SK-MEL-5 (cell line): ENCODE data around the gene PLSCR1. TPM values are rescaled to one million over a fixed set of nuclear protein-coding genes. Genes with fewer than 3 reads are reported as not detected.

Experiments used
- DNase-seq: peaks from one replicate; pipeline ENCODE4 v3.0.0-alpha.2; 2016; ENCODE audit warnings: low read depth, low spot score
- in situ Hi-C: cut with HindIII; loops from 2 replicates; pipeline ENCODE4 v1.10.0; 2016; ENCODE audit warnings: low sequenced_read_pairs, high pct_unique_total_duplicates, low pct_unique_long_range_greater_than_20kb
- total RNA-seq: library from RNA; depleted of rRNA; stranded (reverse); fragments of >200 nt; shearing (Covaris generic); gene quantifications from 2 replicates; pipeline ENCODE4 v1.2.3, GENCODE V29; 2014

The PLSCR1 gene
- total RNA-seq, 1 experiment from 2014 or later = 367 TPM

- in situ Hi-C loops = no loop called here
- DNase-seq = peak; percentile 63
Measured at GRCh38 chr3:146555311-146555710, 10.9 kb upstream of the PLSCR1 start.

GRCh38 chr3:146554151-146554760, 9.8 kb upstream of the PLSCR1 start:
- DNase-seq = peak; percentile 32
- in situ Hi-C loops = no loop called here

DNA sequence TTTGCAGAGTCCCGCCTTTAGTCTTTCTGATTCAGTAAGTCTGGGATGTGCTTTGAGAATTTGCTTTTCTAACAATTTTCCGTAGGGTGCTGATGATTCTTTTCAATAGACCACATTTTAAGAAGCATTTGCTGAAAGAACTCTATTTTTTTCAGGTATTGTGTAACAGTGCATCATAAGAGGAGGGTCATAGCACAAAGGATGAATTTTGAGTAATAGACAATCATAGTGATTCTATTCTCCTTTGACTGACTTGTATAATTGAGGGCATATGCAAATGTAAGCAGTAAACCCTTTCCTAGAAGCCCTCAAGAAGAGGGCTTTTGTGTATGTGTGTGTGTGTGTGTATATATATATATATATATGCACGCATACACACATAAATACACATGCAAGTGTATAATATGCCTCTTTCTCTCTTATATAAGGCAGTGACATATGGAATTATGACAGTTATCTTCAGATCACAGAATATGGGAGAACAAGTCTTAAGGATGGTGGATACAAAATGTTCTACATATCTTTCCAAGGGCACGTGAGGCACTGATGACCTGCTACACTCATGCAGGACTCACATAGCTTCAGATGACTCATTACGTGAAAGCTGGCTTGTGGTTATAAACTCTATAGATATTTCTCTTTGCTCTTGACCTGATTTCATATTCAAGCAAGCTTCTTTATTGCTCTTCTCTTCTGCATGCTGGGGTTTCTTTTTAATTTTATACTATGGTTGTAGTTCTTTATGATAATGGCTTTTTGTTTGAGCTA, 6.5 kb upstream of the PLSCR1 start:
- in situ Hi-C loops = no loop called here
- peak; percentile 97 for DNase-seq

DNA sequence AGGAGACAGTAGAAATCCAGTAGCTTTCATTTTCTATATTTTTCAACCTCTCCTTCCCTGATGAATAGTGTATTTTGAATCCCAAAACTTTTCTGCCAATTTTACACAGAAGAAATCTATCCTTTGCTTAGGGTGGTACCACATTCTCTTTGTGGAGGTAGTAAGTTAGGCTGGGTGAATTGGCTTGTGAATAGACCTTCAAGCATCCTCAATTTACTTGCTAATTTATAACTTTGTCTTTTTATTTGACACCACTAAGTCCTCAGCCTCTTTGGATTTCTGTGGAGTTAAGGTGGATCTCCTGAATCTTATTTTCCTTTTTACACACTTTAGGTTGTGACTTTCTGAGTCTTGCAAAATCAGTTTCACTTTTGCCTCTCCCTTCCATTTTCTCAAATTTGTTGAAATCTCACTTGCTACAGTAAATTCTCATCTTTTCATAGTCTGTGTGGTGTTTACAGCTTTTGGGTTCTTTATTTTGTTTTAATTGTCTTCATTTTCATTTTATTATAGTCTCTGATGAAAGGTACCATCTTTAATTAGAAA, 5.7 kb upstream of the PLSCR1 start:
- peak; percentile 25 for DNase-seq
- in situ Hi-C loops = no loop called here

- in situ Hi-C loops = no loop called here
- DNase-seq = no peak
Measured at GRCh38 chr3:146547235-146547835, 2.9 kb upstream of the PLSCR1 start.

GRCh38 chr3:146546366-146546965, 2.1 kb upstream of the PLSCR1 start:
- no peak for DNase-seq
- in situ Hi-C loops = no loop called here

DNA sequence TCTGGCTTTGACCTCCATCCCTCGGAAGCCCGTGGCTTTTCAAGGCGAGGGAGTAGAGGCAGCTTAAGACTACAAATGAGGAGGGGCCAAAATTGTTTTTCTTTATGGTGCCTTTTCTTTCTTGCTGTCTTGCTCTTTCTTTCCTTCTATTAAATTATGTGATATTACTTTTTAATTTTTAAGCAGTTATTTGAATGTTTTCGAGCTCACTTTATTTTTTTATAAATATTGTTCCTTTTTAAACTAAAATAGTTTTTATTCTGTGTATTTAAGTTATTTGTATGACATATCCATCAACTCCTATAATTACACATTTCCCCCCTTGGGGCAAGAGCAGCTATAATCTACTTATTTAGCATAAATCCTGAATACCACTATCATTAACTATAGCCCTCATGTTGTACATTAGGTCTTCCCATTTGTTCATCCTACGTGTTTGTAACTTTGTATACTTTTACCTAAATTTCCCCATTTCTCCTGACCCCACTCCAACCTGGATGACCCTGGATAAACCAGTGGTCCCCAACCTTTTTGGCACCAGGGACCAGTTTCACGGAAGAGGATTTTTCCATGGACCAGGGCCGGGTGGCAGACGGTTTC, 622 bp upstream of the PLSCR1 start:
- DNase-seq = no peak
- in situ Hi-C loops = no loop called here

DNA sequence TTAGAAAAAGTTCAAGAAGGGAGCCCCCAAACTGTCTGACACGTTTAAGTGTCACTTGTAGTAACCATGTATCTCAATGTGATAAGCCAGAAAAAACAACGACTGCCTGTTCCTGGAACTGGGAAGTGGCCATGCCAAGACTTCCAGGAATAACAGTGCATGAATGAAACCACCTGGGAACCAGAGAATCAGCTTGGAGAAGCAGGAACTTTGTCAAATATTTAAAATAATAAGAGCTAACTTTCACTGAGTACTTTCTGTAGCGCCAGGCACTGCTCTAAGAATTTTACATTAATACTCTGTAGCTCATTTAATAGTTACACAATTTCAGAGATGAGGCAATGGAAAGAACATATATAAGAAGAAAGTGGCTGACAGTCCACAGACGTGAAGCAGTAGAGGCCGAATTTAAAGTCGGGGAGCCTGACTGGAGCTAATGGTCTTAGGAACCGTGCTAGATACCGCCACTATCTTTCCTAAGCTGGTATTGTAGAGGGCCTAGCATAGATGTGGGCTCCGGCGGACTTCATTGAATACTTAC, 876 bp downstream of the PLSCR1 start:
- peak; percentile 26 for DNase-seq
- in situ Hi-C loops = no loop called here

DNA sequence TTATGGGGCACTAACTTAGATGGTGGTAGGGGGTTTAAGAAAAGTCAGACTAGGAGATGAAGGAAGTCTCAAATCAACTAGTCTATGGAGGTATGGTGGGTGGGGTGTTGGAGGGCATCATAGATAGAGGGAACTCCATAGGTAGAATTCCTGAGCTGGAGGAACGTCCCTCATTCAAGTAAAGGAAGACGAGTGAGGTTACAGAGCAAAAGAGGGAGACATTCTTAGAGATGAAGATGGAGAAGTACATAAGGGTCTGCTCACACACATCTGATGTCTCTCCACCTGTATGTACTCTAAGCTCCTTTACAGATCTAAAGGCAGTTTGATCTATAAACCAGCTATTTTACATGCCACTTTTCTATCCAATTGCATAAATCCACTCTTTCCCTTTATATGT, 1.4 kb downstream of the PLSCR1 start:
- in situ Hi-C loops = no loop called here
- peak; percentile 44 for DNase-seq

- in situ Hi-C loops = no loop called here
- peak; percentile 85 for DNase-seq
Measured at GRCh38 chr3:146542179-146542578, 2.2 kb downstream of the PLSCR1 start.

DNA sequence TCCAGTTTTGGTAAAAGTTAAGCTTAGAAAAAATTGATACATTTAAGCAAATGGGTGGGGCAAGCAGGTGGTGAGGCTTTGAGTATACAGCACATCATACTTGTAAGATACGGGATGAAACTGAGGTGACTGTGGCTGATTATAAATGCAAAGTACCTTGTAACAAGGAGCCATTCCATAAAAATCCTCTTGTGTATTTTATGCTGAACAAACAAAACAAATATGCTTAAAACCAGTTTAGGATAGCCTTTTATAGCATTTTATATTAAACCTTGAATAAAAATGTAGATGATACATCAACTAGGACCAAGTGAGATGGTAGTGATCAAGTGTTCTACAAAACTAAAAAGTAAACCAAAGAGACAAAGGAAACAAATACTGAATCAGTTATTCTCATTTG, 3.4 kb downstream of the PLSCR1 start:
- DNase-seq = no peak
- in situ Hi-C loops = no loop called here

DNA sequence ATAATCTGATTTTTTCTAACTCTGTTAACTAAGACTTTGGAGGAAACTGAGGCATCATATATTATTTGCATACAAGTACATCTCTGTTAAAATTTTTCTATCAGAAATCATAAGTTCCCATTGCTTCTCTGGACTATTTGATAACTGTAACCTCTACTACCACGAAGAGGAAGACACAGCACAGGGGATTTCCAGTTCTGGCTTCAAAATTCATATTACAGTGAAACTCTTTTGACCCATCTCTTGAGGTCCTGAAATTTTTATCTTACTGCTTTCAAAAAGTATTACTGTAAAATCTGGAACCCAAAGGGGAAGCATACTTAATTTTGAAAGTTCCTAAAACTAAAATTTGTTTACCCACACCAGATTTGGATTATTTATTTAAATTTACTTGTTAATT, 4.2 kb downstream of the PLSCR1 start:
- in situ Hi-C loops = no loop called here
- DNase-seq = no peak

GRCh38 chr3:146539315-146539714, 5.1 kb downstream of the PLSCR1 start:
- peak; percentile 40 for DNase-seq
- in situ Hi-C loops = no loop called here

GRCh38 chr3:146537603-146538002, 6.8 kb downstream of the PLSCR1 start:
- no peak for DNase-seq
- in situ Hi-C loops = no loop called here

DNA sequence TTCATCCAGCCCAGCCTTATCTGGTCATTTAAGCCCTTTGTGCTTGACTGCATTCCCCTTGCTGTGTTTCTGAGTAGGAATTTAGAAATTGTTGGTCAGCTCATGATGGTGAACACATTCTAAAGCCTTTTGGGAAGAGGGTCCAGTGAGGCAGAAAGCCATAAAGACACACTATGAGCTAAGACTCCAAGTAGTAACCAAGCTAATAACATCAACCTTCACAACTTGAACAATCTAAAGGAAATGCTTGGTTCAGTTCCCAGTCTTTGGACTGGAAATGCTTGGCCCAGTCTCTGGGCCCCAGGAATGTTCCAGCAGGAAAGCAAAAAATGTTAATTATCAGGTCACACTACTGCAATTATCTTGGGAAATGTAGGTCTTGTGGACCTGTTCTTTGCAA, 7.7 kb downstream of the PLSCR1 start:
- DNase-seq = no peak
- in situ Hi-C loops = no loop called here

DNA sequence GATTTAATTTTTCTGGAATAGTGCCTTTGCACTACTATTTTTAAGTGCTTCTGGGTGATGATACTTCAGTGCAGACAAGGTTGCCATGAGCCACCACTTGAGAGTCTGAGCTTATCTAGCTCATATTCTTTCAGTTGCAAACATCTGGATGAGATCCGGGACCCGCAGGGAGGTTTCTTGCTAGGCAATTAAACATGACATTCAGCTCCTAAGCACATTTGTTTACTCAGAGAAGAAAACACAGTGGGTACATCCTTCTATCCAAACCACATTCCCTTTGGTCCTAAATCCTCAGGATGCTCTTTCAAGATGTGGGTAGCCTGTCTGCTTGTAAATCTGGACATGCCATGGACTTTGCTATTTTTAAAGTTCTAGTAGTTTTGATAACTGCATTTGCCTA, 12.0 kb downstream of the PLSCR1 start:
- in situ Hi-C loops = no loop called here
- no peak for DNase-seq

DNA sequence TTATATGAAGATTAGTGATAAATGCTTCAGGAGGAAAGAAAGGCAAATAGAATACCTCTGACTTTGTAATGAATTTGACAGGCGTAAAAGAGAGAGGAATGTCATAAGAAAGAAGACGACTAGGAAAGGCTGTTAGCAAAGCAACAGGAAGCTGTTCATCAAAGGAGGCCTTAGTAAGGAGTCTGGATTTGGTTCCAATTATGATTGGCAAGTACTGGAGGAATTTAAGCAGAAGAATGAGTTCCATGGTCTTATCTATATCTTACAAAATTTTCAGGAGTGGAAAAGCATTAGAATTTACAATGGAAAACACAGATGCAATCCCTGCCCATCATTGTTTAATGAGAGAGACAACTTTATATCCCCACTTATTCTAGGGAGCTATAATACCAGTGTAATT, 13.8 kb downstream of the PLSCR1 start:
- in situ Hi-C loops = no loop called here
- DNase-seq = no peak

DNA sequence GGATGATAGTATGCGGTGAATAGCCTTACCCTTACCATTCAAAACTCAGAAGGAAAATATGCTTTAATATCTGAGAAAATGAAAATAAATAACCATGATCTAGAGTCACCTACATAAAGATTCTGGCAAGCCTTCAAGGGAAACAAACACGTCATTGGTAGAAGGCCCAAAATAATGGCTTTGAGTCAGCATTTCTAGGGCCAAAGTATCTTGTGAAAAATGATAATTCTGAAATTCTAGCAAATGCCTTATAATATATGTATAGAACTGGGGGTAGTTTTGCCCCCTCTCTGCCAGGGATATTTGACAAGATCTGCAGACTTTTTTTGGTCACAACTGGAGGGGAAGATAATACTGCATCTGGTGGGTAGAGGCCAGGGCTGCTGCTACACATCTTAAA, 15.4 kb downstream of the PLSCR1 start:
- in situ Hi-C loops = no loop called here
- no peak for DNase-seq
